ENCODE measurements around the gene PRKN.
"Not testable (repeated sequence)": the region's sequence is repeated elsewhere in the genome, so short reads cannot be mapped to it uniquely, and the experiment has no call there.

PRKN gene

GRCh38 chr6:162531391-162531790 lies 196.2 kb downstream of the PRKN start:
- not testable (repeated sequence) for DNase-seq

GRCh38 chr6:162528538-162528937 lies 199.0 kb downstream of the PRKN start:
- DNase-seq: no peak

GRCh38 chr6:162526960-162527359 lies 200.6 kb downstream of the PRKN start:
- DNase-seq: no peak

DNA sequence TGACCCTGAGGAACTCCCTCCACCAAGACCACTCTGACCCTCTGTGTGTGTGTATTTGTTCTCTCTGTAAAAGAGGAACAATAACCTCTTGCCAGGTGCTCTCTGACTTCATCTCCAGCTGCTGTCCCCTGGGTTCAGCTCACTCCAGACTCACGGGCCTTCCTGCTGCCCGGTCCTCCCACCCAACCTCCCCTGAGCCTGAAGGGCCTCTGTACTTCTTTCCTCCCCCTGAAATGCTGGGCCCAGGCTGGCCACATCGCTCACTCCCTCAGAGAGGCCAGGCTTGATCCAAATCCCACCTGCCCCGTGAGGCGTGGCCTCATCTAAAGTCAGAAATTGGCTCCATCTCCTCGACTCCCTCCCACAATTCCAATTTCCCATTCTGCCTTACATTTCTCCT lies 202.4 kb downstream of the PRKN start:
- no peak for DNase-seq

DNA sequence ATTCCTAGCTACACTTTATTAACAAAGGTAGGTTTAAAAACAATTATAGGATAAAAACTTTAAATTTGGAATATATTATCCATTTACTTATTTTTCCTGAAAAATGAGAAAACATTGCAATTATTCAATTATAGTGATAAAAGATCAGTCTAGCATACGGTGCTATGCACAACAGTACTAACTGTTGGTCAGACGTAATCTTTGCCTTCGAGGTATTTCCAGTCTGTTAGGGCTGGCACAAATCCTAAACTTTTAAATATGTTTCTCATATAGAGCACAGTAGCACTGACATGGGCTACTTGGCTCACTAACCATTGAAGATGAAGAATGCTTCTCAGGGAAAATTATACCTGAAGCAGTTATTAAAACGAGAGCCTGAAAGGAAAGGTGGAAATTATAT lies 214.8 kb downstream of the PRKN start:
- DNase-seq: no peak

DNA sequence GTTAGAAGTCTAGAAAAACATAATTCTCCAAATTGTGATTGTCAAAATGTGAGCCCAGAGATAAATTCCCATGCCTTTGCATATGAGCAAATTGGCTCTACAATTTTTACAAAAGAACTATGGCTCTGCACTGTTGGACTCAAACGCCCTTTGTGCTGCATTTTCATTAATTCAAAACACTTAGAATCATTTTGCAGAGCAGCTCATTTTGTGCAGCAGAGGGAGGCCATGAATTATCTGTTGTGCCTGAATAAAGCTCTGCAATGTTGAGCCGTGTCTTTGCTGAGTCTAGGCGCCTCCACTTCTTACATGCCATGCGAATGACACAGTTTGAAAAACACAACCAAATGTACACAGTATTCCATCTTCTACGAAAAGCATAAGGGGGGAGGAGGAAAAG lies 230.2 kb downstream of the PRKN start:
- DNase-seq: no peak

DNA sequence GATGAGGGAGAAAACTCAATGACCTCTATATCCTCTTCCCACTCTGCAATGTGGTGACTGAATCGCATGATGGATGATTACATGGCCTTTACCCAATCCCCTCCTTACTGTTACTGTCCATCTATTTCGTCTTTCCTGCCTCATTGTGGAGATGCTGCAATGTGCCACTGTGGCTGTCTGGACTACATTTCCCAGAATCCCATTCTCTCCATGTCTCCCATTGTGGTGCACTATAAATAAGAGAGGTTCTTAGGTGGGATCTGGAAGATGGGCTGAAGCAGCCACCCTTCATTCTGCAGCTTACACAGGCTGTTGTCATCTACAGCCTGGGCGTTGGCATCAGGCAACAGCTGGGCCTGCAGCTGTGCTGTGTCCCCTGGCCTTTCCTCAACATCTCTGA lies 233.6 kb downstream of the PRKN start:
- DNase-seq: no peak

- no peak for DNase-seq
Measured at GRCh38 chr6:162491637-162492036, 235.9 kb downstream of the PRKN start.

- no peak for DNase-seq
Measured at GRCh38 chr6:162489101-162489976, 238.2 kb downstream of the PRKN start.

DNA sequence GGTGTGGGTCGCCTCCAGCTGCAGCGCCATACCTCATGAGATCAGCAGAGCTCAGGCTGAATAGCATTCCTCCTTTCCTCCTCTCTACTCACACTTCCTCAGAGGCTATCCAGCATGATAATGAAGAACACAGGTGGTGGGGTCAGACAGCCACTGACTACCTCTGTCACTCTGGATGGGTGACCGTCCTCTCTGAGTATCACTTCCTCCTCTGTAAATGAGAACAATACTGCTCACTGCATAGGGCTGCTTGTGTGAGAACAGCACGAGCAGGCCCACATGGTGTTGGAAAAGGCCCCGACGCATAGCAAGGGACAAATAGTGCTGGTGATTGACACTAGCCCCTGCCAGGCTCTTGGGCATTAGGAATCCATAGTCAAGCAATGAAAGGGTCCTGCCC lies 239.1 kb downstream of the PRKN start:
- no peak for DNase-seq

- DNase-seq: no peak
Measured at GRCh38 chr6:162485464-162485863, 242.1 kb downstream of the PRKN start.

DNA sequence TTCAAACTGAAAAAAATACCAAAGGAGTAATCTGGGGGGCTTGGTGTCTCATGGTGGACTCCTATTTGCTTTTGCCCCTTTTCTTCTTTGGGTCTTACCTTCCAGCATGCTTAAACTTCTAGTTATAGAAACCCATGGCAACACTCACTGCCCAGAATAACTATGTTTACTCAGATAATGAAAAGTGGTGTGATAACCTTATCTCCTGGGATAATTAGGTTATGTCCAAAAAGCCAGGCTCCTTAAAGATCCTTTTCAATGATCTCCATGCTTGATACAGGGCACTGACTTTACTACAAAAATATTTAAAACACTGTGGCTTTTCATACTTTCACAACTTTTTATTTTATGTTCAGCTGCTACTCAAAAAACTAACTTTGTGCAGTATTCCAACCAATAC lies 245.6 kb downstream of the PRKN start:
- no peak for DNase-seq

DNA sequence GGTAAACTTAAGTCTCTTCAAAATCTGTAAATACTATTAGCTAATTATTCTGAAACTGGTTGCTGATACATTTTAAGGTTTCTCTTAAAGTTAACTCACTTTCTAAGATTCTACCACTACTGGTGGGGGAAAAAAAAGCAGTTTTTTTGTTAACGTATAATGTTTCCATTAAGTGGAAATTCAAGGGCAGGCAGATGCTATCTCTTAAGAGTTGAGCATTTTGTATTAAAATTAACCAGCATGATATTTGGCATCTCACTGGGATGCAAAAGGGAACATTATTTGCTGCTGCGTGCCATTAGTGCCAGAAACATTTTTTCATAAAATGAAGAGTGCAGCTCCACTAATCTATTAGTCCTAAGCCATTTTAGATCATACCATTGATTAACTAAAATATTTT lies 246.2 kb downstream of the PRKN start:
- DNase-seq: no peak

DNA sequence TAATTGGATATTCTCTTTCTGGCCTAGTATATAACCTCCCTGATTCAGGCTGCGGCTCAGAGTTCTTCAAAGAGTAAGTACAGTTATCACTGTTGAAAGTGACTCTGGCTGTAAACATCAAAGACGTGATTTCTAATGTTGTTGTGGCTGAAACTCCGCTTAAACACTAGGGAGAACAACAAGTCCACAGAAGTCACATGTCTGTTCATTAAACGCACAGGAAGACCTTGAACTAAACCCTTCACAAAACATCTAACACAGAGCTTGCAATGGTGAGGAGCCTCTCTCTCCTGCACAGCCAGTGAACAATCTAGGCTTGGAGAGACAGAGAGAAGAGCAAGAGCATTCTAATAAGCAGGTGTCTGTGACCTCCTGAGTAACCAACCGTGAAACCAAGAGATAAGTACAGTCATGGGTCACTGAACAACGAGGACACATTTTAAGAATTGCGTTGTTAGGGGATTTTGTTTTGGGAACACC lies 249.3 kb downstream of the PRKN start:
- no peak for DNase-seq

DNA sequence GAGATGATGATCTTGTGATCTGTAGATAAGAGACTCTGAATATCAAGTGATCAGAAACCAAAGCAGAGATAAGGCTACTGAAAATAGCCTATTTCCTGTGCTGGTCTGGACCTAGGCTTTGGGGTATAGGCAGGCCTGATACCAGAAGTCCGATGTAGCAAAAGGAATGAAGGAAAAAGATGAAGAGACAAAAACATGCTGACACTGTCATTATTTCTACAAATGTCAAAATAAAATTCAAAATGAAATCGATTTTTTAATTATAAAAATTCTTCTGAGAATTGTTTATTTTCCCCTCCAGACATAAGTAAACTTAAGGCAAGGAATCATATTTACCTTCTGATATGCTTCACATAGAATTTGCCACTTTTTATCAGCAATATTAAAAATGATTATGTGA lies 252.8 kb downstream of the PRKN start:
- no peak for DNase-seq

DNA sequence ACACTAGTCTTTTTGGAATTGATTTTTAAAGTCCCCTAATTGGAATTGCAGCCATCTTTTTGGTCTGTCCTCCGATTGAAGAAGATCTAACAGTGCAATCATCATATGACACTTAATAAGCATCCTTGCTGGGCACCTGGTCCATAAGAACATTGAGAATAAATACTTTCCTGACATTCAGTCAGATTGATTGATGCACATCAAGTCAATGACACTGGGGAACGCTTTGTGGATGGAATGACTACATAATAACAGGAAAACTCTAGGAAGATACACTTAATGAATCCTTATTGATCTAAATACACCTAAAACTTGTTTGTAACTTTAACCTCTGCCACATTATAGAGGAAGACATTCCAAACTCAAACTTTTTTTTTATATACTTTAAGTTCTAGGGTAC lies 255.7 kb downstream of the PRKN start:
- DNase-seq: no peak

DNA sequence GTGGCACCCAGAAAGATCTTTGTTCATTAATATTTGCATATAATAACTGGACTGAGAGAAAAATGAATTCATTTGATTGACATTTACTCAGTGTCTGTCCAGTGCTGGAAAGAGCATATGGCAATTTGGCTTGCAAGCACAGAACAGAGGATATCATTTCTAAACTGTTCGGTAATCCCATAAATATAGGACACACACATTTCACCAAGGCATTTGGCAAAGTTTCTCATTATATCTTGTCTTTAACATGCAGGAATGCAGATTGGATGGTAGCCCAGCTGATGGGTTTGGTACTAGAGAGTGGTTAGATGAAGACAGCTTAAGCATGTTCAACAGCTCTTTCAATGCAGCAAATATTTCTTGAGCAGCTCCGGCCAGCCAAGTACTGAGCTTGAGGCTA lies 259.2 kb downstream of the PRKN start:
- no peak for DNase-seq

DNA sequence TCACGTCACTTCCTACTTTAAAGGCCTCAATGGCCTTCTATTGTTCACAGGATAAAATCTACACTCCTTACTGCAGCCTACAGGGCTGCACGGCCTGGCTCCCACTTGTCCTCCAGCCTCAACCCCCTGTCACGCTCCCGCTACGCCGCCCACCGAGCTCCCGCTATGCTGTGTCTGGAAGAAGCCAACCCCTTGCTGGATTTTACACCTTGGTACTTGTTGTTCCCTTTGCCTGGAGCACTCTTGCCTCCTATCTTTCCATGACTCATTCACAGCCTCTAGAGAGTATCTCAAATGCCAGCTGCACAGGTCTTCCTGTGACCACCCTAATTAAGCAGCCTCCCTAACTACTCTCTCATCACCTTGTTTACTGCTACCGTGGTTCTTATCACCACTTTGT lies 259.9 kb downstream of the PRKN start:
- DNase-seq: no peak

DNA sequence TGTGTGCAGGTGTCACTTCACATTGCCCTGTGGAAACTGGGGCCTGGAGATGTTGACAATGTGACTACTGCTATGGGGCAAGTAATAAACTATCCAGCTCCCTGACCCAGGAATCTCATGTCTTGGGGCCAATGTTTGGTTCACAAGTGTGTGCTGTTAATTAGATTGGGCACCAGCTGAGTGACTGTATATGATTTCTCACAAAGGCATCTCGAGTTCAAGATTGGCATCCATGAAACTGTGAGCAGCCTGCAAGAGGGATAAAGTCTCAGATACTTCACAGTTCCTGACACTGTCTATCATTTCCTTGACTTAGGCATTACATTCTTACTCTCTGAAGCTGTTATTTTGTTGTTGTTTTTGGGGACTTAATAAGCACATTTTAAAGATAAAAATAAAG lies 264.0 kb downstream of the PRKN start:
- DNase-seq: no peak

- no peak for DNase-seq
Measured at GRCh38 chr6:162459985-162460384, 267.6 kb downstream of the PRKN start.

- DNase-seq: no peak
Measured at GRCh38 chr6:162450358-162450757, 277.2 kb downstream of the PRKN start.

DNA sequence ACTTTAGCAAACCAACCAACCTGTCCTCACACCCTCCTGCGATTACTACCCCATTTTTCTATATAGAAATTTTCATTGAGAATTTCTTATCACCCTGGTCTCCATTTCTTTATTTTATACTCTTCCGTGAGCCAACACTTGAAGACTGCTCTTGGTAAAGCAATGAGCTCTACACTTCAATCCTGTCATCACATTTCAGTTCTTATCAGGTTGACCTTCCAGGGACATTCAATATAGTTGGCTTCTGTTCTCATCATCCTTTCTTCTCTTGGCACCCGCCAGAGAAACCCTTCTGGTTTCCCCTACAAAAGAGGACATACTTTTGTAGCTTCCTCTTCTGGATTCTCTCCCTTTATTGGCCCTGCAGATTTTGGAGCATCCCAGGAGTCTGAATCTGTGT lies 279.3 kb downstream of the PRKN start:
- no peak for DNase-seq

GRCh38 chr6:162443101-162443500 lies 284.5 kb downstream of the PRKN start:
- DNase-seq: no peak

GRCh38 chr6:162442687-162443086 lies 284.9 kb downstream of the PRKN start:
- DNase-seq: peak; percentile 2

DNA sequence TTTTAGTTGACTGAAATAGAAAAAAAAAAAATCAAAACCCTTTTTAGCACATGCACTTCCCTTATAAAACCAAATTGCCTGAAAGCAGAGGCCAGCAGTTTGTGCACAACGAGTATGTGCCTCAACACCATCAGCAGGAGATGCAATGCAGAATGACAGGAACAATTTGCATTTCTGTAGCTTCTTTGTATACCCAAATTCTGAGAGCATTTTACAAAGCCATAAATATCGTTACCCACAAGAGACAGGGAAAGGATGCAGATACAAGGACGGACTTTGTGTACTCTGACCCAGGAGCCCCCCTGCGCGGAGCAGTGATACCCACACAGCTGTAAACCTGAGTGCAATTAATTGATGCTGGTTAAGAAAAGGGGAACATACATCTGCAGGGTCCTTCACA lies 285.6 kb downstream of the PRKN start:
- no peak for DNase-seq

Data from hematopoietic multipotent progenitor cell treated with erythropoietin and hydrocortisone succinate and interleukin-3 and kit ligand, for 6 days (in vitro differentiated cells).